NCI-H345 treated with DMSO at 0.1 percent for 48 hours (cell line): ENCODE data around the gene SYT17.

Experiments
- DNase-seq: peaks from one replicate; lab custom pipeline; 2025; ENCODE audit not compliant: unreplicated experiment; lab: John Stamatoyannopoulos, UW

The SYT17 gene

GRCh38 chr16:19291475-19291874 lies 123.4 kb downstream of the SYT17 start:
- DNase-seq = no peak

- no peak for DNase-seq
Observed at GRCh38 chr16:19292186-19292585, 124.1 kb downstream of the SYT17 start.

GRCh38 chr16:19294156-19294649 lies 126.2 kb downstream of the SYT17 start:
- DNase-seq = no peak

GRCh38 chr16:19295393-19295792 lies 127.4 kb downstream of the SYT17 start:
- no peak for DNase-seq

GRCh38 chr16:19297454-19297853 lies 129.4 kb downstream of the SYT17 start:
- no peak for DNase-seq

GRCh38 chr16:19299565-19299964 lies 131.5 kb downstream of the SYT17 start:
- no peak for DNase-seq

GRCh38 chr16:19301931-19302330 lies 133.9 kb downstream of the SYT17 start:
- no peak for DNase-seq

- DNase-seq = no peak
Observed at GRCh38 chr16:19304750-19305149, 136.7 kb downstream of the SYT17 start.

GRCh38 chr16:19305443-19305842 lies 137.4 kb downstream of the SYT17 start:
- DNase-seq = no peak

- DNase-seq = no peak
Observed at GRCh38 chr16:19307587-19308241, 139.7 kb downstream of the SYT17 start.

- no peak for DNase-seq
Observed at GRCh38 chr16:19308392-19308791, 140.4 kb downstream of the SYT17 start.

- DNase-seq = no peak
Observed at GRCh38 chr16:19309178-19309577, 141.1 kb downstream of the SYT17 start.

GRCh38 chr16:19314718-19315425 lies 146.8 kb downstream of the SYT17 start:
- DNase-seq = no peak

- DNase-seq = no peak
Observed at GRCh38 chr16:19315889-19316433, 147.9 kb downstream of the SYT17 start.

GRCh38 chr16:19316846-19317245 lies 148.8 kb downstream of the SYT17 start:
- DNase-seq = no peak
